T1000 (cell line): ENCODE results near the gene ADAMTSL3.

ENCODE experiments used
- DNase-seq: peaks from one replicate; lab custom pipeline; 2025; ENCODE audit warnings: mixed read lengths; lab: John Stamatoyannopoulos, UW

The ADAMTSL3 gene

DNA sequence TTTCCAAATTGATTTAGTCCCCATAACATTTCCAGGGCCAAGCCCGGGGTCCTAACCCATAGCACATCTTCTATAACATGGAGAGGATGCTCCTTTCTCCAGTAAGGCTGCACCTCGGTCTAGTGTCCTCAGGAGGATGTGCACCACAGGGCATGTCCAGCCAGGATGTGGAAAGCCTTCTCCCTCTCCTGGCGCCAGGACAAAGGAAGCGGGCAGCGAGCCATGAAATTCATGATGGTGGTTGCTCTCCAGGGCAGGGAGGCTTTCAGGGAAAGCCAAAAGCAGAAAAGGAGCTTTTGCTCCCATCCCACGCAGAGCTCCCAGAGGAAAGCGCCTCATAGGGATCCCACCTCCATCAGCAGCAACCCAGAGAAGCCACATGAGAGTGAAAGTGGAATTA, 220.0 kb downstream of the ADAMTSL3 start:
- DNase-seq = no peak

- DNase-seq = no peak
Measured at GRCh38 chr15:83880529-83880928, 226.6 kb downstream of the ADAMTSL3 start.

DNA sequence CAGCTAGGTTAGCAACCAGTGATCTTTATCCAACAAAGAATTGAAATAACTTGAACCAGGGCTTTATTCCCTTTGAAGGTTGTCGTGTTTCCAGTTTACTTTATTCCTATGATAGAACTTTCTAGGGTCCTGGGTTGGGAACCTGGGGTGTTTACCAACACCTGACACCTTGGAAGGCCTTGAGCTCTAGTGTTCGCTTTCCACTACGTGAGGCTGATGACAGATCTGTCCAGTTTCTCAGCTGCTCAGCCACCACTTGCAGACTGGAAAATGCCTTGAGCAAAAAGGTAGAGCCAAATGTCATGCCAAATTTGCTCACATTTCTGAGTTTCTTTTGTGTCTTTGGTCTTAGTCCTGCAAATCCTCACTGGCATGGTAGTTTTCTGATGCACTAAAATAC, 227.2 kb downstream of the ADAMTSL3 start:
- no peak for DNase-seq

DNA sequence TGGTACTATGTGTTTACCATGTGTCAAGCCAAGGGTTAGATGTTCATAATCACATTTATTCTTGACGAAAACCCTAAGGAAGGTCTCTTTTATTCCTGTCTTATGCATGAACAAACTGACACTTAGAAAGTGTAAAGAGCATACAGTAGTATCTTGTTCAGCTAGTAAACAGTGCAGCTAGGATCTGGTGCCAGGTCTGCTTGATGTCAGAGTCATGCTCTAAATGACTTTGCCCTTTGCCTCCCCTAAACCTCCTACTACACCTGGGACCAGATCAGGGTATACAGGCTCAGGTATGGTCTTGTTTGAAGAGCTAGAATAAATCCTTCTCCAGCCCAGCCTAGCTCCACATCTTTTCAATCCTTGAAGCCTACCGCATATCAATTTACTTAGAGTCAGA, 232.4 kb downstream of the ADAMTSL3 start:
- DNase-seq = no peak

DNA sequence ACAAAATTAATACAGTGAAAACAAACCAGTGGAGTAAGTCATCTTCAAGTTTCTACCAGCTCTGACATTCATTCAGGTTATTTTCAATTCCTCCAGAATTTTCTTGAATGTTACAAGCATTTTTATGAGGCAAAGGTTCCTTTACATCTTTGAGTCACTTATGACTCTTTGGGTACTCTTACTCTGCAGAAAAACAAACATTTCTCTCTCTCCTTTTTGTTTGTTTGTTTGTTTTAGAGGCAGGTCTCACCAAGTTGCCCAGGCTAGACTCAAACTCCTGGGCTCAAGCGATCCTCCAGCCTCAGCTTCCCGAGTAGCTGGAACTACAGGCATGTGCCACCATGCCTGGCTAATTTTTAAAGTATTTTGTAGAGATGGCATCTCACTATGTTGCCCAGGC, 233.5 kb downstream of the ADAMTSL3 start:
- no peak for DNase-seq

- no peak for DNase-seq
Measured at GRCh38 chr15:83887961-83888360, 234.0 kb downstream of the ADAMTSL3 start.

DNA sequence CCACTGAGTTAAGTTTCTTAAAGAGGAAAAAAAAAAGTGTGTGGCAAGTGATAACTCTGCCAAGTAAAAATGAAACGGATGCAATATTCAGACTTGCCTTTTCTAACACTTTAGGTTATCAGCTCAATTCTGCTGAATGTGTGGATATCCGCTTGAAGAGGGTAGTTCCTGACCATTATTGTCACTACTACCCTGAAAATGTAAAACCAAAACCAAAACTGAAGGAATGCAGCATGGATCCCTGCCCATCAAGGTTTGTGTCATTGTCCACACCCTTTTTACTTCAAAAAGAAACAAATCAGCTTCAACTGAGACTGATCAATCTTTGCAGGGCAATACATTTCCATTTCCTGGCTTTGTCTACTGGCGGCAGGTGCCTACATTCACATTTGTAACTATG, 236.1 kb downstream of the ADAMTSL3 start:
- no peak for DNase-seq

DNA sequence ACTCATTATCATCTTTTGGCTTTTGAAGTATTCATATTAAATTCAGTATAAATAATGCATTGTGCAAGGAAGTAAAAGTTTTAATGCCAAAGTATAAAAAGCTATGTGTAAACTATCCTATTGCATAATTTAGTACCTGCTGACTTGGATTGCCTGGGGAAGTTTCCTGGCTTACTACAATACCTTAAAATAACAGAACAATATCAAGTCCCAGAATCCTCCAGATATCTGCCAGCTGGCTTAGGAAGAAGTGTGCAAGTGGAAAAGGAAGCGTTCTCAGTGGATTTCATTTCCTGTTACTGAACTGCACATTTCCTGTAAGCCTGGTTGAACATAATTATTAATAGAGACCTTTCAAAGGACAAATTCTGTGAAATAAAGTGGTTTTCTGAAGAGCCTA, 236.7 kb downstream of the ADAMTSL3 start:
- no peak for DNase-seq

DNA sequence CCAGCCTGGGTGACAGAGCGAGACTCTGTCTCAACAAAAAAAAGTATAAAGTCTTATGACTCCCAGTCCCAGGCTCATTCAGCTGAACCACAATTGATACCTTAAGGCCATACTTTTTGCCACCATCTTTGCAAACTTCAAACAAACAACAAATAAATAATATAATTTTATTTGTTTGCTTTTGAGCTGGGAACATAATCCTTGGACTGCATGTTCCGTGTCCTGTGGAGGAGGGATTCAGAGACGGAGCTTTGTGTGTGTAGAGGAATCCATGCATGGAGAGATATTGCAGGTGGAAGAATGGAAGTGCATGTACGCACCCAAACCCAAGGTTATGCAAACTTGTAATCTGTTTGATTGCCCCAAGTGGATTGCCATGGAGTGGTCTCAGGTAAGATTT, 238.6 kb downstream of the ADAMTSL3 start:
- DNase-seq = no peak

DNA sequence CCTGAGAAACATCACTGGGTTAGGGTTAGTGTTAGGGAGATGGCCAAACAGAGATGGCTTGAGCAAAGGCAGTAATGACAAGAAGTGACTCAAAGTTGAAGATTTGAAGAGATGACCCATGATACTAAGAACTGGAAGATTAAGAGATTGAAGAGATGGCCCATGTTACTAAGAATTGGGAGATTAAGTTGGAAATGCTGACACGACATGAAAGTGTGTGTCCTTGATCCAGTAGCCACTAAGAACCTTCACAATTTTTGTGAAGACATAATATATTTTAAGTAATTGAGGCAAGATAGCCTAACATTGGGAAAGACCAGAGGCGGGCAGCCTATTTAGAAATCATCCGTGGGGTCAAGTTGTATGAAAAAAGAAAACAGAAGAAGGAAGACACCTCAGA, 239.4 kb downstream of the ADAMTSL3 start:
- DNase-seq = no peak

GRCh38 chr15:83897037-83897436, 243.1 kb downstream of the ADAMTSL3 start:
- DNase-seq = no peak

GRCh38 chr15:83898361-83898760, 244.4 kb downstream of the ADAMTSL3 start:
- no peak for DNase-seq

DNA sequence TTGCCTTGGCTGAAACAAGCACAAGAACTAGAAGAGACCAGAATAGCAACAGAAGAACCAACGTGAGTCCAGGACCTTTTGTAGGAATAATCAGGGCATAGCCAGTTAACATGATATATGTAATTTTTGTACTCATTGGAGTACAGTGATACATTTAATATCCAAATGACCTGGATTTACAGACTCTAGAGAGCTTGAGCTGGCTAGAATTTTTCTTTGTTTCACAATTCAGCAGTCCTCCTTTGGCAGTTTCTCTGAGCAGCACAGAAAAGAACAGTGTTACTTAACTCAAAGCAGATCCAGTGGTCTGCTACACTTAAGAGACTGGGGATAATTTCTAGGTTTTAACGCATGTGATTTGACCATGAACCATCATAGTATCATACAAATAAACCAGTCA, 245.7 kb downstream of the ADAMTSL3 start:
- DNase-seq = no peak

- no peak for DNase-seq
Measured at GRCh38 chr15:83904107-83905040, 250.5 kb downstream of the ADAMTSL3 start.

GRCh38 chr15:83905556-83906273, 251.8 kb downstream of the ADAMTSL3 start:
- no peak for DNase-seq

- DNase-seq = no peak
Measured at GRCh38 chr15:83911345-83911744, 257.4 kb downstream of the ADAMTSL3 start.

GRCh38 chr15:83912343-83912742, 258.4 kb downstream of the ADAMTSL3 start:
- no peak for DNase-seq

DNA sequence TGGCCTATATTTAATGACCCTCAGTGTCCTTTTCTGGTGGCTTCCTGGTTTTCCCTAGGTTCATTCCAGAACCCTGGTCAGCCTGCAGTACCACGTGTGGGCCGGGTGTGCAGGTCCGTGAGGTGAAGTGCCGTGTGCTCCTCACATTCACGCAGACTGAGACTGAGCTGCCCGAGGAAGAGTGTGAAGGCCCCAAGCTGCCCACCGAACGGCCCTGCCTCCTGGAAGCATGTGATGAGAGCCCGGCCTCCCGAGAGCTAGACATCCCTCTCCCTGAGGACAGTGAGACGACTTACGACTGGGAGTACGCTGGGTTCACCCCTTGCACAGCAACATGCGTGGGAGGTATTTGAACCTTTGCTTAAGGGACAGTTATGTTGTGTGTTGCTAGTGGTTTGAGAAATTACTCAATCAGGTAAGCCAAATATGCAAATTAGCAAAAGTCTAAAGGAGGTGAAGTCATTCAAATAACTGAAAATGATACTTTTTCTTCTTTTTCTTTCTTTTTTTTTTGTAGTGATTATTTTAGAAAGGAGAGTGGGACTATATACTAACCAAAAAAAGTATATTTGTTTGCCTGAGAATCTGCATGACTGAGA, 259.2 kb downstream of the ADAMTSL3 start:
- DNase-seq = no peak

GRCh38 chr15:83914906-83915305, 261.0 kb downstream of the ADAMTSL3 start:
- no peak for DNase-seq

GRCh38 chr15:83917432-83917831, 263.5 kb downstream of the ADAMTSL3 start:
- no peak for DNase-seq

DNA sequence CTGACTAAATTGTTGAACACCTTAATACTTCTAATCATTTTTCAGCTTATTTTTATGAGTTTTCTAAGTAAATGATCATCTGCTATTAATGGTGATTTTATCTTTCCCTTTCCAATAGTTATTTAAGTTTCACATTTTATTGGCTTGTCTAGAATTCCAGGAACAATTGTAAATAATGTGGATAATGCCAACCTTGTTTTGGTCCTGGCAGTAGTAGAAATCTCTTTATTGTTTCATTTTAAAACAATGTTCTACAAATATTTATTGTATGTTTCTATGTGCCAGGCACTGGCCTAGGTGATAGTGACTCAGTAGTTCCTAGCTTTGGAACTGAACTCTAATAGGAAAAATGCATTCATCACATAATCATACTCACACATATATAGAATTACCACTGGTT, 264.1 kb downstream of the ADAMTSL3 start:
- DNase-seq = no peak

- DNase-seq = no peak
Measured at GRCh38 chr15:83919319-83919830, 265.5 kb downstream of the ADAMTSL3 start.
